Measurements from ENCODE around the gene COMMD9.

- TF ChIP-seq CTCF (IDR thresholded peaks at IDR 0.05) (no peak), POLR2A (IDR thresholded peaks at IDR 0.05) (no peak)
Observed at GRCh38 chr11:36235750-36236149, 53.5 kb downstream of the COMMD9 start.
